ENCODE results near the gene CEP126. TPM values are rescaled to one million over a fixed set of nuclear protein-coding genes. Genes with fewer than 3 reads are reported as not detected.
A peak's percentile ranks its signal among the peaks of the same experiment; 100 is the strongest.

The CEP126 gene
- total RNA-seq (1 to 10 TPM; 2.4 to 2.6 TPM), polyA plus RNA-seq (under 1 TPM; 0.13 to 0.71 TPM)

- Histone ChIP-seq H3K4me1 (ENCODE audit: insufficient read depth, low read length) (peaks cover 18% of the 10 kb centered on the region), H3K36me3 (ENCODE audit: insufficient read depth, low read length) (no peaks in the 10 kb centered on the region), H3K27me3 (ENCODE audit: insufficient read depth, low read length) (no peaks in the 10 kb centered on the region), H3K4me3 (ENCODE audit: low read length in 2 of 2) (peak within 1 kb of the TSS; percentile 43 to 64), H3K27ac (ENCODE audit: low read depth, low read length) (peak within 1 kb of the TSS; percentile 60), H3K9me3 (ENCODE audit: control insufficient read depth in 1 of 2, low read length in 2 of 2) (no peaks in the 10 kb centered on the region)
- DNase-seq, result peak; percentile 91 to 94 (median 93)
- POLR2A ChIA-PET (ENCODE audit: partially characterized antibody), result interaction anchor here (1.0 to 1.2 kb wide), 2 partner anchors 9 to 354 kb away, joined by 3 to 4 read pairs; no protein-coding TSS in a partner anchor
- Mint-ChIP-seq H3K4me1 (peaks cover 18 to 25% (median 22%) of the 10 kb centered on the region in 4 donors), H3K36me3 (peaks cover 0 to 4% of the 10 kb centered on the region in 2 donors), H3K27ac (peak within 1 kb of the TSS; percentile 89 to 94 (median 92)), H3K4me3 (peak within 1 kb of the TSS; percentile 88 to 96 (median 94)), H3K27me3 (peaks cover 0 to 5% of the 10 kb centered on the region in 2 donors), H3K9me3 (no peaks in the 10 kb centered on the region)
- intact Hi-C loops (cut with micrococcal nuclease), result loop anchor here (1.0 to 10.0 kb wide), 5 partner anchors 196 to 1178 kb away; partner anchors contain the start of genes BIRC2, DCUN1D5, TMEM123 and YAP1
- CTCF ChIA-PET (ENCODE audit: partially characterized antibody), result interaction anchor here (0.7 to 1.2 kb wide), 7 partner anchors 10 to 1194 kb away, joined by 3 to 7 read pairs (median 3); partner anchors contain the start of gene DYNC2H1
These were observed at the start of gene CEP126 for GRCh38 chr11:101914738-101915426. TSS of gene CEP126 (plus strand) at chr11:101915010. CDS start at chr11:101915285, 275 bp downstream.

- CTCF ChIA-PET (ENCODE audit: partially characterized antibody), result interaction anchor here (9.3 kb wide), 1 partner anchor 140 kb away, joined by 123 read pairs; no protein-coding TSS in a partner anchor
- intact Hi-C loops (cut with micrococcal nuclease), result no loop called here
- H3K27me3 Mint-ChIP-seq, result peaks cover 5 to 18% of the 10 kb centered on the region in 2 donors
- peaks cover 0 to 5% (median under 1%) of the 10 kb centered on the region in 8 donors for H3K9me3 Mint-ChIP-seq
- no peaks in the 10 kb centered on the region for H3K27me3 ChIP-seq (ENCODE audit: insufficient read depth, low read length)
- H3K4me1 ChIP-seq (ENCODE audit: insufficient read depth, low read length), result no peaks in the 10 kb centered on the region
- H3K9me3 ChIP-seq (ENCODE audit: control insufficient read depth in 1 of 2, low read length in 2 of 2), result no peaks in the 10 kb centered on the region
- no peaks in the 10 kb centered on the region for H3K36me3 ChIP-seq (ENCODE audit: insufficient read depth, low read length)
- POLR2A ChIA-PET (ENCODE audit: partially characterized antibody), result no interaction called here
- H3K4me3 Mint-ChIP-seq, result no peak overlapping the region
- no peak overlapping the region for H3K27ac Mint-ChIP-seq
- H3K36me3 Mint-ChIP-seq, result no peaks in the 10 kb centered on the region
- no peak overlapping the region for H3K4me3 ChIP-seq (ENCODE audit: low read length in 2 of 2)
- no peaks in the 10 kb centered on the region for H3K4me1 Mint-ChIP-seq
- no peak overlapping the region for H3K27ac ChIP-seq (ENCODE audit: low read depth, low read length)
- DNase-seq, result no peak
These were observed 48.0 kb upstream of the CEP126 start for GRCh38 chr11:101866619-101867491.

GRCh38 chr11:101867951-101868350, 46.9 kb upstream of the CEP126 start:
- Mint-ChIP-seq H3K27ac (no peak overlapping the region), H3K4me1 (no peaks in the 10 kb centered on the region), H3K4me3 (no peak overlapping the region), H3K36me3 (no peaks in the 10 kb centered on the region), H3K27me3 (peaks cover 4 to 12% of the 10 kb centered on the region in 2 donors), H3K9me3 (peaks cover 0 to 5% (median under 1%) of the 10 kb centered on the region in 8 donors)
- intact Hi-C loops (cut with micrococcal nuclease), result no loop called here
- H3K36me3 ChIP-seq (ENCODE audit: insufficient read depth, low read length), result no peaks in the 10 kb centered on the region
- no peaks in the 10 kb centered on the region for H3K27me3 ChIP-seq (ENCODE audit: insufficient read depth, low read length)
- H3K9me3 ChIP-seq (ENCODE audit: control insufficient read depth in 1 of 2, low read length in 2 of 2), result no peaks in the 10 kb centered on the region
- no peaks in the 10 kb centered on the region for H3K4me1 ChIP-seq (ENCODE audit: insufficient read depth, low read length)
- ChIA-PET CTCF (ENCODE audit: partially characterized antibody) (interaction anchor here (1.0 to 9.3 kb wide), 2 partner anchors 11 to 139 kb away, joined by 3 to 123 read pairs; no protein-coding TSS in a partner anchor), POLR2A (ENCODE audit: partially characterized antibody) (no interaction called here)
- no peak overlapping the region for H3K4me3 ChIP-seq (ENCODE audit: low read length in 2 of 2)
- H3K27ac ChIP-seq (ENCODE audit: low read depth, low read length), result no peak overlapping the region
- no peak for DNase-seq

- H3K4me3 Mint-ChIP-seq, result no peak overlapping the region
- H3K27ac ChIP-seq (ENCODE audit: low read depth, low read length), result no peak overlapping the region
- H3K27ac Mint-ChIP-seq, result no peak overlapping the region
- DNase-seq, result no peak
- H3K9me3 Mint-ChIP-seq, result no peaks in the 10 kb centered on the region
- H3K4me3 ChIP-seq (ENCODE audit: low read length in 2 of 2), result no peak overlapping the region
- ChIA-PET CTCF (ENCODE audit: partially characterized antibody) (interaction anchor here (1.0 kb wide), 1 partner anchor 9 kb away, joined by 3 read pairs; no protein-coding TSS in a partner anchor), POLR2A (ENCODE audit: partially characterized antibody) (no interaction called here)
- H3K9me3 ChIP-seq (ENCODE audit: control insufficient read depth in 1 of 2, low read length in 2 of 2), result no peaks in the 10 kb centered on the region
- intact Hi-C loops (cut with micrococcal nuclease), result no loop called here
- H3K36me3 ChIP-seq (ENCODE audit: insufficient read depth, low read length), result no peaks in the 10 kb centered on the region
- no peaks in the 10 kb centered on the region for H3K27me3 ChIP-seq (ENCODE audit: insufficient read depth, low read length)
- peaks cover 0 to 12% of the 10 kb centered on the region in 2 donors for H3K27me3 Mint-ChIP-seq
- no peaks in the 10 kb centered on the region for H3K4me1 ChIP-seq (ENCODE audit: insufficient read depth, low read length)
- H3K36me3 Mint-ChIP-seq, result no peaks in the 10 kb centered on the region
- no peaks in the 10 kb centered on the region for H3K4me1 Mint-ChIP-seq
These were observed 44.3 kb upstream of the CEP126 start for GRCh38 chr11:101870510-101870909.

GRCh38 chr11:101872171-101872882, 42.5 kb upstream of the CEP126 start:
- Mint-ChIP-seq H3K4me1 (no peaks in the 10 kb centered on the region), H3K9me3 (no peaks in the 10 kb centered on the region), H3K27ac (no peak overlapping the region), H3K4me3 (no peak overlapping the region), H3K36me3 (no peaks in the 10 kb centered on the region), H3K27me3 (peaks cover 4 to 12% of the 10 kb centered on the region in 2 donors)
- ChIA-PET CTCF (ENCODE audit: partially characterized antibody) (no interaction called here), POLR2A (ENCODE audit: partially characterized antibody) (no interaction called here)
- Histone ChIP-seq H3K4me3 (ENCODE audit: low read length in 2 of 2) (no peak overlapping the region), H3K27me3 (ENCODE audit: insufficient read depth, low read length) (no peaks in the 10 kb centered on the region), H3K9me3 (ENCODE audit: control insufficient read depth in 1 of 2, low read length in 2 of 2) (no peaks in the 10 kb centered on the region), H3K27ac (ENCODE audit: low read depth, low read length) (no peak overlapping the region), H3K4me1 (ENCODE audit: insufficient read depth, low read length) (no peaks in the 10 kb centered on the region), H3K36me3 (ENCODE audit: insufficient read depth, low read length) (no peaks in the 10 kb centered on the region)
- DNase-seq, result no peak
- intact Hi-C loops (cut with micrococcal nuclease), result no loop called here

GRCh38 chr11:101880222-101880621, 34.6 kb upstream of the CEP126 start:
- Histone ChIP-seq H3K27me3 (ENCODE audit: insufficient read depth, low read length) (no peaks in the 10 kb centered on the region), H3K4me1 (ENCODE audit: insufficient read depth, low read length) (no peaks in the 10 kb centered on the region), H3K27ac (ENCODE audit: low read depth, low read length) (no peak overlapping the region), H3K36me3 (ENCODE audit: insufficient read depth, low read length) (no peaks in the 10 kb centered on the region), H3K4me3 (ENCODE audit: low read length in 2 of 2) (no peak overlapping the region), H3K9me3 (ENCODE audit: control insufficient read depth in 1 of 2, low read length in 2 of 2) (no peaks in the 10 kb centered on the region)
- Mint-ChIP-seq H3K36me3 (no peaks in the 10 kb centered on the region), H3K4me3 (no peak overlapping the region), H3K9me3 (no peaks in the 10 kb centered on the region), H3K27me3 (peaks cover 16 to 26% of the 10 kb centered on the region in 2 donors), H3K4me1 (no peaks in the 10 kb centered on the region), H3K27ac (no peak overlapping the region)
- ChIA-PET POLR2A (ENCODE audit: partially characterized antibody) (no interaction called here), CTCF (ENCODE audit: partially characterized antibody) (interaction anchor here (0.7 to 1.4 kb wide), 4 partner anchors 12 to 128 kb away, joined by 3 to 5 read pairs (median 4); no protein-coding TSS in a partner anchor)
- peak in 1 of 5 donors; percentile 7 for DNase-seq
- intact Hi-C loops (cut with micrococcal nuclease), result no loop called here
